Natural killer cell (primary cell): Measurements from ENCODE around the gene RHOV. TPM values are rescaled to one million over a fixed set of nuclear protein-coding genes. Genes with fewer than 3 reads are reported as not detected.

Experiments used
- ATAC-seq, 3 donors: fragments of 150-1000 bp in 2 of 3; fragments of 200-7000 bp in 1 of 3; cut with Tn5 transposase; 1 replicate in 1 of 3; 2 replicates in 2 of 3; pipeline ENCODE4 v1.10.0; 2021; ENCODE audit warnings: mild to moderate bottlenecking in 2 of 3, moderate library complexity in 2 of 3
- DNase-seq, 2 donors: peaks; one replicate each; pipeline versions ENCODE4 v3.0.0 to v3.0.0-alpha.2; 2013 to 2021; ENCODE audit warnings: mixed read lengths in 1 of 2
- H3K27ac ChIP-seq: one replicate; pipeline ENCODE4 v1.5.1; 2013; ENCODE audit warnings: mild to moderate bottlenecking, low read length
- H3K27me3 ChIP-seq: one replicate; pipeline ENCODE4 v1.6.1; 2013; ENCODE audit warnings: low read length; ENCODE audit not compliant: control insufficient read depth, insufficient read depth
- H3K36me3 ChIP-seq: one replicate; pipeline ENCODE4 v1.6.1; 2013; ENCODE audit warnings: low read length; ENCODE audit not compliant: control insufficient read depth, insufficient read depth
- H3K4me1 ChIP-seq: one replicate; pipeline ENCODE4 v1.6.1; 2013; ENCODE audit warnings: low read length; ENCODE audit not compliant: control insufficient read depth, insufficient read depth
- H3K4me3 ChIP-seq: one replicate; pipeline ENCODE4 v1.5.1; 2013; ENCODE audit warnings: low read length
- H3K9me3 ChIP-seq: one replicate; pipeline ENCODE4 v1.6.1; 2013; ENCODE audit warnings: low read length; ENCODE audit not compliant: control insufficient read depth, insufficient read depth
- H3K27ac Mint-ChIP-seq, 2 donors: one replicate each; pipeline ENCODE4 v1.8.0; 2022; ENCODE audit warnings: mild to moderate bottlenecking in 2 of 2, mixed read lengths in 2 of 2, moderate library complexity in 1 of 2
- H3K27me3 Mint-ChIP-seq, 2 donors: one replicate each; pipeline ENCODE4 v1.8.0; 2022; ENCODE audit warnings: low read depth in 2 of 2, mixed read lengths in 2 of 2
- H3K36me3 Mint-ChIP-seq: one replicate; pipeline ENCODE4 v1.8.0; 2022; ENCODE audit warnings: mixed read lengths
- H3K4me1 Mint-ChIP-seq, 2 donors: one replicate each; pipeline ENCODE4 v1.8.0; 2022; ENCODE audit warnings: mixed read lengths in 2 of 2
- H3K4me3 Mint-ChIP-seq: one replicate; pipeline ENCODE4 v1.8.0; 2022; ENCODE audit warnings: mild to moderate bottlenecking, moderate library complexity, mixed read lengths
- H3K9me3 Mint-ChIP-seq, 2 donors: one replicate each; pipeline ENCODE4 v1.8.0; 2022; ENCODE audit warnings: mixed read lengths in 2 of 2
- WGBS: methylation state at CpG from one replicate; pipeline ENCODE4 v1.1.7; 2013; ENCODE audit warnings: missing lambda C conversion rate; ENCODE audit not compliant: insufficient coverage; 5-methylcytosine and 5-hydroxymethylcytosine counted together
- intact Hi-C: fragments of 100-400 bp; cut with micrococcal nuclease; formaldehyde crosslinking; loops from one replicate; pipeline ENCODE4 v1.14.2; 2022
- total RNA-seq, 4 donors: library from RNA; stranded (reverse); fragments of 120-200 nt in 1 of 4; gene quantifications; one replicate each; pipeline versions ENCODE4 v1.2.3 to v1.2.4, GENCODE V29; 2013 to 2022
- TF ChIP-seq, protein P1 (sequence below): fragments of 200-600 bp; IDR thresholded peaks from one replicate; pipeline ENCODE4 v1.8.0; 2022; ENCODE audit warnings: antibody characterized with exemption

The RHOV gene
- total RNA-seq, 3 donors from 2014 or later (not counting 1 experiment from before 2014, with no cell fraction given) = not detected

DNA sequence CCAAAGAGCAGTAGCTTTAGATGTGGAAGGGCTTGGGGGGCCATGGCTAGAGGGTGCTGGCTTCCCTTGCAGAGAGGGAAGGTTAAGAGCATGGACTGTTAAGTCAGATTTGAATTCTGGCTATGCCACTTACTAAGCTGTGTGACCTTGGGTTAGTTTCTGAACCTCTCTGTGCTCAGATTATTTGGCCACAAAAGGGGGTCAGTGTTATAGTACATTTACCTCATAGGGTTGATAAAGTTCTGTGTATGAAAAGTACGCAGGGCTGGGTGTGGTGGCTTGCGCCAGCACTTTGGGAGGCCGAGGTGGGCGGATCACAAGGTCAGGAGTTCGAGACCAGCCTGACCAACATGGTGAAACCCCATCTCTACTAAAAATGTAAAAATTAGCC, 27.0 kb upstream of the RHOV start:
- ATAC-seq (no peak), DNase-seq (no peak)
- H3K4me1 Mint-ChIP-seq = peaks cover 23 to 45% of the 10 kb centered on the region in 2 donors
- no peak overlapping the region for H3K4me3 Mint-ChIP-seq
- no peak overlapping the region for H3K4me3 ChIP-seq
- H3K9me3 ChIP-seq = no peaks in the 10 kb centered on the region
- no peak overlapping the region for H3K27ac ChIP-seq
- peak overlapping the region in 1 of 2 donors; percentile 51 for H3K27ac Mint-ChIP-seq
- H3K27me3 ChIP-seq = no peaks in the 10 kb centered on the region
- intact Hi-C loops = no loop called here
- peaks cover 57% of the 10 kb centered on the region for H3K36me3 ChIP-seq
- H3K4me1 ChIP-seq = peaks cover 26% of the 10 kb centered on the region
- H3K9me3 Mint-ChIP-seq = no peaks in the 10 kb centered on the region
- TF ChIP-seq, protein P1, sequence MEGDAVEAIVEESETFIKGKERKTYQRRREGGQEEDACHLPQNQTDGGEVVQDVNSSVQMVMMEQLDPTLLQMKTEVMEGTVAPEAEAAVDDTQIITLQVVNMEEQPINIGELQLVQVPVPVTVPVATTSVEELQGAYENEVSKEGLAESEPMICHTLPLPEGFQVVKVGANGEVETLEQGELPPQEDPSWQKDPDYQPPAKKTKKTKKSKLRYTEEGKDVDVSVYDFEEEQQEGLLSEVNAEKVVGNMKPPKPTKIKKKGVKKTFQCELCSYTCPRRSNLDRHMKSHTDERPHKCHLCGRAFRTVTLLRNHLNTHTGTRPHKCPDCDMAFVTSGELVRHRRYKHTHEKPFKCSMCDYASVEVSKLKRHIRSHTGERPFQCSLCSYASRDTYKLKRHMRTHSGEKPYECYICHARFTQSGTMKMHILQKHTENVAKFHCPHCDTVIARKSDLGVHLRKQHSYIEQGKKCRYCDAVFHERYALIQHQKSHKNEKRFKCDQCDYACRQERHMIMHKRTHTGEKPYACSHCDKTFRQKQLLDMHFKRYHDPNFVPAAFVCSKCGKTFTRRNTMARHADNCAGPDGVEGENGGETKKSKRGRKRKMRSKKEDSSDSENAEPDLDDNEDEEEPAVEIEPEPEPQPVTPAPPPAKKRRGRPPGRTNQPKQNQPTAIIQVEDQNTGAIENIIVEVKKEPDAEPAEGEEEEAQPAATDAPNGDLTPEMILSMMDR = no peak
- H3K27me3 Mint-ChIP-seq = no peaks in the 10 kb centered on the region
- no peaks in the 10 kb centered on the region for H3K36me3 Mint-ChIP-seq
- WGBS = 78% methylated on average over 5 of the region's 5 CpGs

DNA sequence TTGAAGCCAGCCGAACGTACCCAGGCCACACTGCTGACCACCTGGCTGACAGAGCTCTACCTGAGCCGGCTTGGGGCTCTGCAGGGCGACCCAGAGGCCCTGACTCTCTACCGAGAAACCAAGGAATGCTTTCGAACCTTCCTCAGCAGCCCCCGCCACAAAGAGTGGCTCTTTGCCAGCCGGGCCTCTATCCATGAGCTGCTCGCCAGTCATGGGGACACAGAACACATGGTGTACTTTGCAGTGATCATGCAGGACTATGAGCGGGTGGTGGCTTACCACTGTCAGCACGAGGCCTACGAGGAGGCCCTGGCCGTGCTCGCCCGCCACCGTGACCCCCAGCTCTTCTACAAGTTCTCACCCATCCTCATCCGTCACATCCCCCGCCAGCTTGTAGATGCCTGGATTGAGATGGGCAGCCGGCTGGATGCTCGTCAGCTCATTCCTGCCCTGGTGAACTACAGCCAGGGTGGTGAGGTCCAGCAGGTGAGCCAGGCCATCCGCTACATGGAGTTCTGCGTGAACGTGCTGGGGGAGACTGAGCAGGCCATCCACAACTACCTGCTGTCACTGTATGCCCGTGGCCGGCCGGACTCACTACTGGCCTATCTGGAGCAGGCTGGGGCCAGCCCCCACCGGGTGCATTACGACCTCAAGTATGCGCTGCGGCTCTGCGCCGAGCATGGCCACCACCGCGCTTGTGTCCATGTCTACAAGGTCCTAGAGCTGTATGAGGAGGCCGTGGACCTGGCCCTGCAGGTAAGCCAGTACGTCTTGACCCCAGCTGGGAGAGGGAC, 26.4 kb upstream of the RHOV start:
- Mint-ChIP-seq H3K4me3 (no peak overlapping the region), H3K4me1 (peaks cover 29 to 46% of the 10 kb centered on the region in 2 donors), H3K36me3 (no peaks in the 10 kb centered on the region), H3K27me3 (no peaks in the 10 kb centered on the region), H3K27ac (peak overlapping the region in 1 of 2 donors; percentile 51), H3K9me3 (no peaks in the 10 kb centered on the region)
- Histone ChIP-seq H3K4me3 (no peak overlapping the region), H3K36me3 (peaks cover 60% of the 10 kb centered on the region), H3K27me3 (no peaks in the 10 kb centered on the region), H3K9me3 (no peaks in the 10 kb centered on the region), H3K27ac (no peak overlapping the region), H3K4me1 (peaks cover 26% of the 10 kb centered on the region)
- ATAC-seq (no peak), DNase-seq (no peak)
- intact Hi-C loops = no loop called here
- TF ChIP-seq, protein P1 = no peak
- 96% methylated on average over 36 of the region's 36 CpGs for WGBS

DNA sequence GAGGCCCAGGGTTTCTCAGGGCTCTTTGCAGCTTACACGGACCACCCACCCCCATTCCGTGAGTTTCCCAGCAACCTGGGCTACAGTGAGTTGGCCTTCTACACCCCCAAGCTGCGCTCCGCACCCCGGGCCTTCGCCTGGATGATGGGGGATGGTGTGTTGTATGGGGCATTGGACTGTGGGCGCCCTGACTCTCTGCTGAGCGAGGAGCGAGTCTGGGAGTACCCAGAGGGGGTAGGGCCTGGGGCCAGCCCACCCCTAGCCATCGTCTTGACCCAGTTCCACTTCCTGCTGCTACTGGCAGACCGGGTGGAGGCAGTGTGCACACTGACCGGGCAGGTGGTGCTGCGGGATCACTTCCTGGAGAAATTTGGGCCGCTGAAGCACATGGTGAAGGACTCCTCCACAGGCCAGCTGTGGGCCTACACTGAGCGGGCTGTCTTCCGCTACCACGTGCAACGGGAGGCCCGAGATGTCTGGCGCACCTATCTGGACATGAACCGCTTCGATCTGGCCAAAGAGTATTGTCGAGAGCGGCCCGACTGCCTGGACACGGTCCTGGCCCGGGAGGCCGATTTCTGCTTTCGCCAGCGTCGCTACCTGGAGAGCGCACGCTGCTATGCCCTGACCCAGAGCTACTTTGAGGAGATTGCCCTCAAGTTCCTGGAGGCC, 25.6 kb upstream of the RHOV start:
- no peaks in the 10 kb centered on the region for H3K27me3 Mint-ChIP-seq
- no peaks in the 10 kb centered on the region for H3K36me3 Mint-ChIP-seq
- H3K9me3 ChIP-seq = no peaks in the 10 kb centered on the region
- no peaks in the 10 kb centered on the region for H3K27me3 ChIP-seq
- H3K4me1 Mint-ChIP-seq = peaks cover 37 to 52% of the 10 kb centered on the region in 2 donors
- H3K4me3 ChIP-seq = no peak overlapping the region
- H3K4me1 ChIP-seq = peaks cover 33% of the 10 kb centered on the region
- H3K27ac ChIP-seq = no peak overlapping the region
- DNase-seq (no peak), ATAC-seq (no peak)
- WGBS = 87% methylated on average over 33 of the region's 33 CpGs
- no peaks in the 10 kb centered on the region for H3K9me3 Mint-ChIP-seq
- no peak overlapping the region for H3K4me3 Mint-ChIP-seq
- no peak overlapping the region for H3K27ac Mint-ChIP-seq
- TF ChIP-seq, protein P1 = no peak
- peaks cover 59% of the 10 kb centered on the region for H3K36me3 ChIP-seq
- intact Hi-C loops = loop anchor here (10.0 kb wide), 1 partner anchor 335 kb away; the partner anchor contains the start of genes CCDC32 and RPUSD2
